Measurements from ENCODE around the gene TES. TPM values are rescaled to one million over a fixed set of nuclear protein-coding genes. Genes with fewer than 3 reads are reported as not detected.

TES gene
- total and polyA plus RNA-seq, 2 of the 13 experiments (the other 11 are each of a cell fraction or from before 2014, with no cell fraction given) = 21.6 to 23.0 TPM

DNA sequence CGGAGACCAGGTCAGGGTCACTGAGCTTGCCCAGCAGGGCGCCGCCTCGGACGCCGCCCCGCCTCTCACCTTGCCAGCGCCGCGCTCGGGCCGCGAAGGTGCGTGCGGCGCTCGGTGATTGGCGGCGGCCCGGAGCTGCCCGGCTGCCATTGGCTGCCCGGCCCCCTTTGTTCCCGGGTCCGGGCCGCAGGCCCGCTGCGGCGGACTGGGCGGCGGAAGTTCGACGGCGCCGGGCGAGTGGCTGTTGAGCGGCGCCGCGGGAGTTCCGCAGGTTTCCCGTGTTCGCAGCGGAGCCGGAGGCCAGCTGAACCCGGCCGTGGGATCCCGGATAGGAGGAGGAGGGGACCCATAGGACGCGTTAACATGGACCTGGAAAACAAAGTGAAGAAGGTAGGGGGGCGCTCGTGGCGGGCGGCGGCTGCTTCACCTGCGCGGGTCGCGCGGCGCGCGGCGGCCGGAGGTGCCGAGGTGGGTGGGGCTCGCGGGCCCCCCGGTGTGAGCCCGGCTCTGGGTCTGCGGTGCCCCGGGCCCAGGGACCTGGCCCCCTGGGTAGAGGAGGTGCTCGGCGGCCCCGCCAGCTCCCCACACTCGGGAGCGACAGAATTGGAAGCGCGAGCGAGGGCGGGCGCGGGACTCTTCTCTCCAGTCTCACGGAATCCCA lies at the start of gene TES (continued):
- TF ChIP-seq ZNF761 (CRISPR knock-in tag; conservative IDR thresholded peaks at IDR 0.05) = no peak
- no peak for TF ChIP-seq FIP1L1 (IDR thresholded peaks at IDR 0.05; ENCODE audit: borderline replicate concordance, insufficient read depth, low read depth, low read length)
- TF ChIP-seq, protein P1, sequence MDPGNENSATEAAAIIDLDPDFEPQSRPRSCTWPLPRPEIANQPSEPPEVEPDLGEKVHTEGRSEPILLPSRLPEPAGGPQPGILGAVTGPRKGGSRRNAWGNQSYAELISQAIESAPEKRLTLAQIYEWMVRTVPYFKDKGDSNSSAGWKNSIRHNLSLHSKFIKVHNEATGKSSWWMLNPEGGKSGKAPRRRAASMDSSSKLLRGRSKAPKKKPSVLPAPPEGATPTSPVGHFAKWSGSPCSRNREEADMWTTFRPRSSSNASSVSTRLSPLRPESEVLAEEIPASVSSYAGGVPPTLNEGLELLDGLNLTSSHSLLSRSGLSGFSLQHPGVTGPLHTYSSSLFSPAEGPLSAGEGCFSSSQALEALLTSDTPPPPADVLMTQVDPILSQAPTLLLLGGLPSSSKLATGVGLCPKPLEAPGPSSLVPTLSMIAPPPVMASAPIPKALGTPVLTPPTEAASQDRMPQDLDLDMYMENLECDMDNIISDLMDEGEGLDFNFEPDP (CRISPR knock-in tag; conservative IDR thresholded peaks at IDR 0.05) = no peak
- no peak for TF ChIP-seq DNMT1 (CRISPR knock-in tag; IDR thresholded peaks at IDR 0.05)
- no peak for TF ChIP-seq ZNF556 (CRISPR knock-in tag; IDR thresholded peaks at IDR 0.05; ENCODE audit: borderline replicate concordance)
- TF ChIP-seq, protein P2, sequence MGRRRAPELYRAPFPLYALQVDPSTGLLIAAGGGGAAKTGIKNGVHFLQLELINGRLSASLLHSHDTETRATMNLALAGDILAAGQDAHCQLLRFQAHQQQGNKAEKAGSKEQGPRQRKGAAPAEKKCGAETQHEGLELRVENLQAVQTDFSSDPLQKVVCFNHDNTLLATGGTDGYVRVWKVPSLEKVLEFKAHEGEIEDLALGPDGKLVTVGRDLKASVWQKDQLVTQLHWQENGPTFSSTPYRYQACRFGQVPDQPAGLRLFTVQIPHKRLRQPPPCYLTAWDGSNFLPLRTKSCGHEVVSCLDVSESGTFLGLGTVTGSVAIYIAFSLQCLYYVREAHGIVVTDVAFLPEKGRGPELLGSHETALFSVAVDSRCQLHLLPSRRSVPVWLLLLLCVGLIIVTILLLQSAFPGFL (CRISPR knock-in tag; IDR thresholded peaks at IDR 0.05) = no peak
- no peak for TF ChIP-seq NONO (IDR thresholded peaks at IDR 0.05)
- TF ChIP-seq NONO (CRISPR knock-in tag; conservative IDR thresholded peaks at IDR 0.05) = no peak
- TF ChIP-seq, protein P3, sequence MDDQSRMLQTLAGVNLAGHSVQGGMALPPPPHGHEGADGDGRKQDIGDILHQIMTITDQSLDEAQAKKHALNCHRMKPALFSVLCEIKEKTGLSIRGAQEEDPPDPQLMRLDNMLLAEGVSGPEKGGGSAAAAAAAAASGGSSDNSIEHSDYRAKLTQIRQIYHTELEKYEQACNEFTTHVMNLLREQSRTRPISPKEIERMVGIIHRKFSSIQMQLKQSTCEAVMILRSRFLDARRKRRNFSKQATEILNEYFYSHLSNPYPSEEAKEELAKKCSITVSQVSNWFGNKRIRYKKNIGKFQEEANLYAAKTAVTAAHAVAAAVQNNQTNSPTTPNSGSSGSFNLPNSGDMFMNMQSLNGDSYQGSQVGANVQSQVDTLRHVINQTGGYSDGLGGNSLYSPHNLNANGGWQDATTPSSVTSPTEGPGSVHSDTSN (CRISPR knock-in tag; IDR thresholded peaks at IDR 0.05; ENCODE audit: borderline replicate concordance) = no peak
- TF ChIP-seq, protein P4, sequence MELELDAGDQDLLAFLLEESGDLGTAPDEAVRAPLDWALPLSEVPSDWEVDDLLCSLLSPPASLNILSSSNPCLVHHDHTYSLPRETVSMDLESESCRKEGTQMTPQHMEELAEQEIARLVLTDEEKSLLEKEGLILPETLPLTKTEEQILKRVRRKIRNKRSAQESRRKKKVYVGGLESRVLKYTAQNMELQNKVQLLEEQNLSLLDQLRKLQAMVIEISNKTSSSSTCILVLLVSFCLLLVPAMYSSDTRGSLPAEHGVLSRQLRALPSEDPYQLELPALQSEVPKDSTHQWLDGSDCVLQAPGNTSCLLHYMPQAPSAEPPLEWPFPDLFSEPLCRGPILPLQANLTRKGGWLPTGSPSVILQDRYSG (CRISPR knock-in tag; IDR thresholded peaks at IDR 0.05) = no peak
- no peak for TF ChIP-seq NR2F2 (IDR thresholded peaks at IDR 0.05; ENCODE audit: borderline replicate concordance, low read depth)
- TF ChIP-seq, protein P5, sequence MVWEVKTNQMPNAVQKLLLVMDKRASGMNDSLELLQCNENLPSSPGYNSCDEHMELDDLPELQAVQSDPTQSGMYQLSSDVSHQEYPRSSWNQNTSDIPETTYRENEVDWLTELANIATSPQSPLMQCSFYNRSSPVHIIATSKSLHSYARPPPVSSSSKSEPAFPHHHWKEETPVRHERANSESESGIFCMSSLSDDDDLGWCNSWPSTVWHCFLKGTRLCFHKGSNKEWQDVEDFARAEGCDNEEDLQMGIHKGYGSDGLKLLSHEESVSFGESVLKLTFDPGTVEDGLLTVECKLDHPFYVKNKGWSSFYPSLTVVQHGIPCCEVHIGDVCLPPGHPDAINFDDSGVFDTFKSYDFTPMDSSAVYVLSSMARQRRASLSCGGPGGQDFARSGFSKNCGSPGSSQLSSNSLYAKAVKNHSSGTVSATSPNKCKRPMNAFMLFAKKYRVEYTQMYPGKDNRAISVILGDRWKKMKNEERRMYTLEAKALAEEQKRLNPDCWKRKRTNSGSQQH (CRISPR knock-in tag; IDR thresholded peaks at IDR 0.05; ENCODE audit: low read depth) = no peak
- TF ChIP-seq ZNF207 (IDR thresholded peaks at IDR 0.05; ENCODE audit: borderline replicate concordance) = no peak
- peak; percentile 71 for TF ChIP-seq NFYB (CRISPR knock-in tag; IDR thresholded peaks at IDR 0.05)
- no peak; the same call in 1 of the 2 replicates for TF ChIP-seq TARDBP (CRISPR knock-in tag; IDR thresholded peaks at IDR 0.05)
- TF ChIP-seq ZNF264 (CRISPR knock-in tag; IDR thresholded peaks at IDR 0.05) = no peak
- no peak for TF ChIP-seq ZSCAN25 (CRISPR knock-in tag; IDR thresholded peaks at IDR 0.05)
- no peak for TF ChIP-seq ELF1 (CRISPR knock-in tag; IDR thresholded peaks at IDR 0.05)
- TF ChIP-seq ZNF543 (CRISPR knock-in tag; IDR thresholded peaks at IDR 0.05) = no peak
- TF ChIP-seq, protein P6, sequence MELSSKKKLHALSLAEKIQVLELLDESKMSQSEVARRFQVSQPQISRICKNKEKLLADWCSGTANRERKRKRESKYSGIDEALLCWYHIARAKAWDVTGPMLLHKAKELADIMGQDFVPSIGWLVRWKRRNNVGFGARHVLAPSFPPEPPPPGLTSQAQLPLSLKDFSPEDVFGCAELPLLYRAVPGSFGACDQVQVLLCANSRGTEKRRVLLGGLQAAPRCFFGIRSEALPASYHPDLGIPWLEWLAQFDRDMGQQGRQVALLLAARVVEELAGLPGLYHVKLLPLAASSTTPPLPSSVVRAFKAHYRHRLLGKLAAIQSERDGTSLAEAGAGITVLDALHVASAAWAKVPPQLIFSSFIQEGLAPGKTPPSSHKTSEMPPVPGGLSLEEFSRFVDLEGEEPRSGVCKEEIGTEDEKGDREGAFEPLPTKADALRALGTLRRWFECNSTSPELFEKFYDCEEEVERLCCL (CRISPR knock-in tag; IDR thresholded peaks at IDR 0.05; ENCODE audit: borderline replicate concordance) = no peak
- no peak for TF ChIP-seq CC2D1A (CRISPR knock-in tag; IDR thresholded peaks at IDR 0.05)
- TF ChIP-seq HMGA1 (CRISPR knock-in tag; conservative IDR thresholded peaks at IDR 0.05) = no peak
- no peak for TF ChIP-seq ZNF484 (CRISPR knock-in tag; IDR thresholded peaks at IDR 0.05; ENCODE audit: borderline replicate concordance, low read depth)
- TF ChIP-seq HOXA3 (CRISPR knock-in tag; IDR thresholded peaks at IDR 0.05) = 0 out of 2 replicates have a peak, but pooled peaks have one; percentile 16

All from HepG2 (cell line).